ENCODE results near the gene ADAM11.

ADAM11 gene

DNA sequence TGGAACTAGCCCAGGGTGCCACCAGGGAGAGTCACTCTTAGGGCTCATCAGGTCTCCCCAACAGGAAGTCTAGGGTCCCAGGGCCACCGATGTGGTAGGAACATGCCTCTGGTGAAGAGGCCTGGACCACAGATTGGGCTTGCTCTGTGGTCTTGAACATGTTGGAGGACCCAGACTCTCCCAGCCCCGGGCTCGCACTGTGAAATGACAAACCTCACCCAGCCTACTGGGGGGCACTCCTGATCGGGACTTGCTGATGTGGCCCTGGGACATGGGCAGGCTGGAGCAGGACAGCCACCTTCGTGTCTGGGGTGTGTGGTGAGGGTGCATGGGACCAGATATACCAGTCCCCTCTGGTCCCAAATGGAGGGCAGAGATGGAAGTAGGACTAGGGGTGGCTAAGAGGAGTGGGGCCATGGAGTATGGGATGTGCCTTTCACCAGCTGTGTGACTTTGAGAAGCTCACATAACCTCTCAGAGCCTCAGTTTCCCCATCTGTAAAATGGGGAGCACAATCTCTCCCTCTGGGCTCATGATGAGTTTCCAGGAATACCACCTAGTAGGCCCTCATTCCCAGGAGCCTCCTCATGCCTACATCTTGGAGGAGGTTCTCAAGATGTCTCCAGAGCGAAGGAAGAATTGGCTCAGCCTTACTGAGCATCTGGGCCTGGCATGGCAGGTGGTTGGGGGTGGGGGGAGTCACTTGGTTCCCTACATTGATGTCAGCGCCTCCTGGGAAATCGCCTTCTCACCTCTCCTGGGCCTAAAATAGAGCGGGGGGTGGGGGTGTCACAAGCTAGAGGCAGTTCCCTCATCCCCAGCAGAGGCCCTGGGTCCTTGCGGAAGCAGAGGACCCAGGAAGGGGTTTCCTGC, 1.5 kb upstream of the ADAM11 start:
- no peak for DNase-seq (ENCODE audit: low read depth in 3 of 3)

DNA sequence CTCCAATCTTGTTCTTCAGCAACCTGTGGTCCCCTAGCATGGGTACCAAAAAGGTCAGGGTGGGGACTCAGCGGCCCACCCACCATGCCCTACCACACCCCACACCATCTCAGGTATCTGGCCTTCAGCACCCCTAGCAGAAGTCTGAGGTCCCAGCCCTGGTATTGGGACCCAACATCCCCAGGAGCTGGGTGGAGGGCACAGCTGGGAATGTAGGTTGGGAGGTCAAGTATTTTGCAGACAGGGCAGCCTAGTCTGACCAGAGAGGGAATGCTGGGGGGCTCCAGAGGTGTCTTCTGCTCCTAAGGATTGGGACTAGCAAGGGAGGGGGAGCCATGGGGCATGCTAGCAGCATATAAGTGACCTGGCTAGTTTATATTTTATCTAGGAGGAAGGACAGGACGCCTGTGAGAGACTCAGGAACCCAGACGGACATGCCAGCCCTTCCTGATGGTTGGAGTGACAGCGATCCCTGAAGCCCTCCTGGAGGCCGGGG, 822 bp upstream of the ADAM11 start:
- no peak for DNase-seq (ENCODE audit: low read depth in 3 of 3)

DNA sequence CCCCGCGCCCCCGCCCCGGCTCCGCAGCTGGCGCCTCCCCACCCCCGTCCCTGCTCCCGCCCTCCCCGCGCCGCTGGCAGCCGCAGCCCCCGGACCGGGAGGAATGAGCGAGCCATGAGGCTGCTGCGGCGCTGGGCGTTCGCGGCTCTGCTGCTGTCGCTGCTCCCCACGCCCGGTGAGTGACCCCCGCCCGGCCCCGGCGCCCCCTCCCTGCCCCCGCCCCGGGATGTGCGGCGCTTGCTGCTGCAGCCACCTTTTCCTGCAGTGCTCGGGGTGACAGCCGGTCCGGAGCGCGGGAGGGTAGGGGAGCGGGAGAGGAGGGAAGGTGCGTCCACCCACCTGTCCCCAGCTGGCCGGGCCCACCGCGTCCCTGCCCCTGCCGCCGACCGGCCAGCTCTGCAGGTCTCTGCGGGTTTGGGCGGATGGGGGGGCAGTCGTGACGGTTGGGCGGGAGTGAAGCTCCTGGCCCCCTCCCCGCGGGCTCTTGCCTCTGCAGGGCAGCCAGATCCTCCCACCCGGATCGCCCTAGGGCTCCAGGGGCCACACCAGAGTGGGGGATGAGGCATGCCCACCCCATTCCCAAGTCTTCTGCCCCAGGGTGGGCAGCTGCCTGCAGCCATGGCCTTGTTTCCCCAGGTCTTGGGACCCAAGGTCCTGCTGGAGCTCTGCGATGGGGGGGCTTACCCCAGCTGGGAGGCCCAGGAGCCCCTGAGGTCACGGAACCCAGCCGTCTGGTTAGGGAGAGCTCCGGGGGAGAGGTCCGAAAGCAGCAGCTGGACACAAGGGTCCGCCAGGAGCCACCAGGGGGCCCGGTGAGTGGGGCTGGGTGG, 513 bp downstream of the ADAM11 start:
- DNase-seq (ENCODE audit: low read depth in 3 of 3): no peak

DNA sequence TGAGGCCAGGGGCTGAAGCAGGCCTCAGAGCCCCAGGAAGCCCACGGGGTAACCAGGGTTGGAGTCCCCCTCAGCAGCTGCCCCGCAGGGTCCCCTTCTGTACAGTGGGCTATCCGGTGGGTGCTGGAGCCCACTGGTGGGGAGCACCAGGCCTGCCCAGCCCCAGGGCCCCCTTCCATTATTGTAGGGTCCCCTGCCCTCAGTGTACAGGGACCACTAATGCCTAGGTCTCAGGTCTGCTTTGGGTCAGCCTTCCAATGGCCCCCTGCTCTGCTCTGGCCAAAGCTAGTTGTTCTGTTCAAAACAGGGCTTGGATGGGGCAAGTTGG, 1.1 kb downstream of the ADAM11 start:
- no peak for DNase-seq (ENCODE audit: low read depth in 3 of 3)

DNA sequence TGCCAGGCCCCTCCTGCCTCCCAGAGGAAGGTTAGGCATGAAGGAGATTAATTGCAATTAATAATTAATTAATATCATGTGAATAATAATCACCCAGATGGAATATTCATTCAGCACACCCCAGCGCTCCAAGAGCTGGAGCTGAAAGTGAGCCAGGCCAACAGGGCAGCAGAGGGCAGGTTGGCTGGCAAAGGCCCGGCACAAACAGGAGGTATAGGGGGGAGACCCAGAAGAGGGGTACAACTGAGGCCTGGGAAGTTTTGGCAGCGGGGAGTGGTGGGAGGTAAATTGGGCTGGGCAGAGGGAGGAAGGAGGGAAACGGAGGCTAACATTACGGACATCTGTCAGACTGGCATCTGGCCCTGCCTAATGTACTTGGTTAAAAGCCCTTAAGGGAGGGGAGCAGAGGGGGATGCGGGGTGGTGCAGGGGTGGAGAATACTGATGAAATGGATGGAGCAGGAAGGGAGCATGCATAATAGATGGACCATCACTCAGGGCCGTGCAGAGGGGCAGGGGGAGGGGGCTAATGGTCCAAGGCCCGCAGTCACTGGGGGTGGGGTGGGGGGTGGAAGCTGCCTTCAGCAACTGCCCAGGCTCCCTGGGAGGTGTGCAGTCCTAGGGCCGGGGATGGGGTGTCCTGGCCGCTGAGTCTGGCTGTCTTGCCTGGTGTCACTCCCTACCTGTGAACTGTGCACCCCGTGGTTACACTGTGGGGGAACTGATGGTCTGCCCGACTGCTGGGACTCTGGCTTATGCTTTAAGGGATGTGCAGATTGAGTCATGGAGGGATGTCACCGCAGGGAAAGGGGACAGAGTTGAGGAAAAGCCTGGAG, 1.9 kb downstream of the ADAM11 start:
- no peak for DNase-seq (ENCODE audit: low read depth in 3 of 3)

DNA sequence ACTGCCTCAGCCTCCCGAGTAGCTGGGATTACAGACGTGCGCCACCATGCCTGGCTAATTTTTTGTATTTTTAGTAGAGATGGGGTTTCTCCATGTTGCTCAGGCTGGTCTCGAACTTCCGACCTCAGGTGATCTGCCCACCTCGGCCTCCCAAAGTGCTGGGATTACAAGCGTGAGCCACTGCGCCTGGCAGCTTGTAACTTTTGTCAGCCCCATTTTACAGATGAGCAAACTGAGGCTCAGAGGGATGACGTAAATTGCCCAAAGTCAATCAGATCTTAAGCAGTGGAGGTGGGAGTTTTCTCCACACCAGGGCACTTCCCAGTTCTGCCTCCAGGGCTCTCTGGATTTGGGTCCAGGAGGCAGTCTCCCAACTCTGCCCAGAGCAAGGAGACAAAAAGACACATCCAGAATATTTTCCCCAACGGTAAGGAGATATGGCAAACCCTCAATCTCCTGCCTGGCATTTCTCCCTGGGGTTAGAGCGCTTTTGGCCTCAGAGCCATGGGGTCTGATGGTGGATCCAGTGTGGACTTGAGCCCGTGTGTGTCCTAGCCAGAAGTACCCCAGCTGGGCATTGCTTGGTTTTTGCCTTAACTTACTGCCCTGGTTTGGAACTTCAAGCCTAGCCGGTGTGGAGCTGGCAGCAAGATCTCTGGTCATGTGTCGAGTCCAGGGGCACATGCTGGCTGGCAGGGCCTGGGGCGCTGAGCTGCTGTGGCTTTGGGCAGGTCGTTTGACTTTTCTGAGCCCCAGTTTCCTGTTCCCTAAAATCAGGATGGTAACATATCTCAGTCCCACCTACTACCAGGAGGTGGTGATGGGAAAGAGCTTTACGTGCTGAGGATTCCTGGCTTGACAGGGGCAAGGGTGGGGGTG, 3.4 kb downstream of the ADAM11 start:
- no peak for DNase-seq (ENCODE audit: low read depth in 3 of 3)

DNA sequence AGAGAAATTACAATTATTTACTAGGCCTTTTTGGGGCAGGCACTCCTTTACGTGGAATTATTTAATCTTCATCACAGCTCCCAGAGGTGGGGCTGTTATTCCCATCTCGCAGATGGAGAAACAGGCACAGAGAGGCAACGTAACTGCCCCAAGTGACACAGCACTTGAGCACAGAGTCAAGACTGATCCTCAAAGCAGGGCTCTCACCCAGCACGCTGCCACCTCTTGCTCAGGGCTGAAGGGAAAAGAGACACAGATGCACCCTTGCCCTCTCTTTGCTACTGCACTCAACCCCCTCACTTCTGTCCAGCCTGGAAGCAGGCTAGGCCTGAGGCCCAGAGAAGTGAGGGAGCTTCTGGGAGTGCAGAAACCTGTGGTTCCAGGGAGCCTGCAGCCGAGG, 4.4 kb downstream of the ADAM11 start:
- DNase-seq (ENCODE audit: low read depth in 3 of 3): no peak

DNA sequence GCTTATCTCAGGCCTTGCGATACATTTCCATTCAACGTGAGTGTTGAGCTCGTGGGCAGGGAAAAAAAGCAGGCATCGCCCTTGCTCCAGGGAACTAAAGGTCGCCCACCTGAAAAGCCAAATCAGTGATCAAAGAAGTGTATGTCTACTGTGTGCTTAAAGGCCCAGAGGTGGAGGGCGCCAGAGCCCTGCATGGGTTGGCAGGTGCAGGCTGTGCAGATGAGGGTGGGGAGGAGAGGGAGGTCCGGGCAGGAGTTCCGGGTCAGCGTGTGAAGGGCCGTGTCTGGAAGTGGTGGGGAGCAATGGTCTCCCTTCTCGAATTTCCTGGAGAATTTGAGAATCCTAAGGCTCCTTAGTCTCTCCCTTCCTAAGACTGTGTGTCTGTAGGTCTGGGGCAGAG, 7.2 kb downstream of the ADAM11 start:
- DNase-seq (ENCODE audit: low read depth in 3 of 3): no peak

DNA sequence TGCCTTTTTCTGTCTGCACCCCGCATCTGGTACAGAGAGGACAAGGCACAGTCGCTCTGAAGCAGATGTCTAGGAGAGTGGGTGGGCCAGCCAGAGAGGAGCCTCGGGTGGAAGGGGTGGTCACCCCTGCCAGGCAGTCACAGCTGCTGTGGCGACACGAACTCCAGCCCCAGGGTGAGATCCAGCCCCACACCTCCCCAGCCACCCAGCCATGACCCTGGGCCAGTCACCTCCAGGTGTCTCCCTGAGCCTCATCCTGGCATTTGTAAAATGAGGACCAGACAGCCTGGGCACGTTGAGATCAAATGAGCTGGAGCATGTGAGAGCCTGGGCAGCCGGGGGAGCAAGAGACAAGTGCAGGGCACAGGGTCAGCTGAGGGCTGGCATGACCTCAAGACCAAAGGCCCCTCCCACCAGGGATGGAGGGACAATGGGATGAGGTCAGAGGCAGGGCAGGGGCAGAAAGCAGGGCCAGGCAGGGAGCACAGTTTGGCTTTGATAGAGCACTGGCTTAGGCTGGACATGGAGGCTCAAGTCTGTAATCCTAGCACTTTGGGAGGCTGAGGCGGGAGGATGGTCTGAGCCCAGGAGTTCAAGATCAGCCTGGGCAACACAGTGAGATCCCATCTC, 7.7 kb downstream of the ADAM11 start:
- no peak for DNase-seq (ENCODE audit: low read depth in 3 of 3)

DNA sequence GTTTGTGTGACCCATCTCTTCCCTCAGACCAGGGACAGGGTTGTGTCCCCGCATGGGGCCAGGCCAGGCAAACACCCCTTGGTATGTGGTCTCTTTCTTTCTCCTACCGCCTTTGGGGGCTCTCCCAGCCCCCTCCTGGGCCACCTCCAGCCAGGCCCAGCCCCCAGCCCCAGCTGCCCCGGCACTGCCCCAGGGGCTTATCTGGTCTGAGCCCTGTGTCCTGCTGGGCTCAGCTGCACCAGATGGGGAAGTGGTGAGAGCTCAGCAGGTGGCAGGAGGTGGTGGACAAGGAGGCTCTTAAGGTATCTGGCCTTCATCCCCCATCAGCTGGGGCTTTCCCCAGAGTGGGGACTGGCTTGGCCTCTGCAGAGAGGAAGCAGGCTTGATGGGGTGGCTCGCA, 8.7 kb downstream of the ADAM11 start:
- no peak for DNase-seq (ENCODE audit: low read depth in 3 of 3)

DNA sequence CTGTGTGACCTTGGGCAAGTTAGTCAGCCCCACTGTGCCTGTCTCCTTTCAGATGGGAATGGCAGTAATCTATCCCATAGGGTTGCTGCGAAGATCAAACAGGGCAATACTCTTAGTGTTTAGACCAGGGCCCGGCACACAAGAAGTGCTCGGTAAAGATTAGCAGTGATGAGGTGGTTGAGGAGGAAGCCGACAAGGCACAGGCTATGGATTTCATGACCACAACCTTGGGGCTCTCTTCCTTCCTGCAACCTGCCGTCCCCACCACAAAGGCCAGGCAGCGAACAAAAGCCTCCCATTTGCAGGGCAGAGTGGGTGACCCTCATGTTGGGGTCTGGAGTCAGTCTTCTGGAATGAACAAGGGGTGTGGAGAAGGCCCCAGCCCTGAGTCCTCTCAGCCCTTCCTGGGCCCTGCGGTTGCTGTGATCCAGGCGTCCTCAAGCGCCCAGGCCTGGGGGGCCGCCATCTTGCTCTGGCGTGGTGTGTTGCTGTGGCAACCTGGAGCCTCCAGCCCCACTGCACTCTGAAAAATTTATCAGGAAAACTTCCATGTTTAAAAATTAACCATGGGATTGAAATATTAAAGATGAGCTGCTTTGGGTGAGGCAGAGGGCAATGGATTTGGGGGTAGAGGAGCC, 9.8 kb downstream of the ADAM11 start:
- no peak for DNase-seq (ENCODE audit: low read depth in 3 of 3)

DNA sequence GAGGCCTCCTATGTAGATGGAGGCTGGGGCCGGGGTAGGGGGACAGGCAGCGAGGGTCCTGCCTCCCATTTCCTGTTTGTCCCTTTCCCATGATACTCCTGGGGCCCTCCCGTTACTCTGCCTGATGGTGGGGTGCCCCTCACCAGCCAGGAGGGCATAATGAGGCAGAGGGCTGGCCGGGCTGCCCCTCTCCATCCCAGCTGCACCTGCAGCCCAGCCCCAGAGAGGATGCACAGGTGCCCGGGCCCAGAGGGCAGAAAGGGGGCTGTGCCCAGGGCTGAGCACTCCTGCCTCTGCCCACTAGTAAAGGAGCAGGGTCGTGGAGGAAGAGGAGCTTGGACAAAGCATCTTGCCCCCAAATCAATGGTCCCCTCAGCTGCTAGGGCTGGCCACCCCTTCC, 10.4 kb downstream of the ADAM11 start:
- no peak for DNase-seq (ENCODE audit: low read depth in 3 of 3)

DNA sequence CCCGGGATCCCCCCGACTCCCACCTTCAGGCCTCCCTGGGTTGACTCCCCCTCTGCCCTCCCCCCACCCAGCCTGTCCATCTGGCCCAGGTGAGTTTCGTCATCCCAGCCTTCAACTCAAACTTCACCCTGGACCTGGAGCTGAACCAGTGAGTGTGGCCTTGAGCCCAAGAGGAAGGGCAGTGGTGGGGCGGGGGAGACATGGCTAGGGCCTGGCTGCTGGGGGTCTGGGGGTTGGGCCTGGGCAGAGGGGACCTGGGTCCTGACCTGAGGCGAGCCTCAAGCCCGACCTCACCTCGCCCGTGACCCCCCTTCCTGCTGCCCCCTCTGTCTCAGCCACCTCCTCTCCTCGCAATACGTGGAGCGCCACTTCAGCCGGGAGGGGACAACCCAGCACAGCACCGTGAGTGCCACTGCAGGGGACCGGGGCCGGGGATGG, 10.9 kb downstream of the ADAM11 start:
- no peak for DNase-seq (ENCODE audit: low read depth in 3 of 3)

DNA sequence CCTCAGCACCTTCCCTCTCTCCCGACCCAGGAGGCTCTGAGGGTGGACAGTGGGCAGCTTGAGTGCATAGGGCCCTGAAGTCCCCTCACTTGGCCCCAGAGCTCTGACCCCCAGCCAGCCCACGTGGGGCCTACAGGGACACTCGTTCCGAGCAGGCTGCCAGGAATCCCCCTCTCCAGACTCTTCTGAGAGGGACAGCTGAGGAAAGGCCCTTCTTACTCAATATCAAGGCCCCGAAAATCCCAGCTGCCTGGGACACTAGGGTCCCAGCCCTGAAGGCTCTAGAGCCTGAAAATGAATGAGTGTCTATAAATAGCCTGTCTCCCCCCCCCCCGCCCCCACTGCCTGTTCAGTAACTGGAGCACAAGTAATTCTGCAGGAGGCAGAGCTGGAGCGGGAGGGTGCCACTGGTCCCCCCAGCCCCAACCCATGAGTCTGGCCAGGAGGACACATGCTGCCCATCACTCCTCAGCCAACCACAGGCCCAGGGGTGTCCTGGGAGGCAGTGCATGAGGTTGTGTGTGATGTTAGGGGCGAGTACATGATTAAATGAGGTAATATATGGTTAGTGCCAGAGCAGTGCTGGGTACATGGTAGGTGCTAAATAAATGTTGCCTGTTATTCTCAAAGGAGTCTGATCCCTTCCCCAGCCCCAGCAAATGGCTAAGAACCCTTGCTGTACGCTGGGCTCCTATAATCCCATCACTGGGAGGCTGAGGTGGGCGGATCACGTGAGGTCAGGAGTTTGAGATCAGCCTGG, 11.6 kb downstream of the ADAM11 start:
- DNase-seq (ENCODE audit: low read depth in 3 of 3): no peak

DNA sequence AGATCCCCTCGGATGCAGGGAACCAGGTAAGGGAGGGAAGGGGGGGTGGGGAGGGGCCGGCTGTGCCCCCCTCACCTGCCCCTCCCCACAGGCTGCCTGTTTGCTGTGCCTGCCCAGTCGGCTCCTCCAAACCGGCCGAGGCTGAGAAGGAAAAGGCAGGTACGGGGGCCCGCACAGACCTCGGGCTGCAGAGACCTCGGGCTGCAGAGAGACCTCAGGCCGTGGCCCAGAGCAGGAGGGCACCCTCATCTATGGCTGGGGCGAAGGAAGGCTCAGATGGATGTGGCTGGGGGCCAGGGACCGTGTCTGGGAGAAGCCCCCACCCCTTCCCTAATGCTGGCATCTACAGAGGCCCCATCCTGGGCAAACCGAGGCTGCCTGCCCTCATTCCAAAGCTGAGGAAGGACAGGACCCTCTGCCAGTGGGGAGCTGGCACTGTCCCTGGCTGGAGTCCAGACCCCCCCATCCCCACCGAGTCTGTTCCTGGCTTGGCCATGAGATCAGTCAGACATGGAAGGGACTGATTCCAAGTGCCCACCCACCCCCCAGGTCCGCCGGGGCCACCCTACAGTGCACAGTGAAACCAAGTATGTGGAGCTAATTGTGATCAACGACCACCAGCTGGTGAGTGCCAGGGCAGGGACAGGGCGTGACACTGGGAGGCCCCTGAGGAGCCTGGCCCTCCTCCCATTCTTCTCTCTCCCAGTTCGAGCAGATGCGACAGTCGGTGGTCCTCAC, 13.7 kb downstream of the ADAM11 start:
- no peak for DNase-seq (ENCODE audit: low read depth in 3 of 3)

DNA sequence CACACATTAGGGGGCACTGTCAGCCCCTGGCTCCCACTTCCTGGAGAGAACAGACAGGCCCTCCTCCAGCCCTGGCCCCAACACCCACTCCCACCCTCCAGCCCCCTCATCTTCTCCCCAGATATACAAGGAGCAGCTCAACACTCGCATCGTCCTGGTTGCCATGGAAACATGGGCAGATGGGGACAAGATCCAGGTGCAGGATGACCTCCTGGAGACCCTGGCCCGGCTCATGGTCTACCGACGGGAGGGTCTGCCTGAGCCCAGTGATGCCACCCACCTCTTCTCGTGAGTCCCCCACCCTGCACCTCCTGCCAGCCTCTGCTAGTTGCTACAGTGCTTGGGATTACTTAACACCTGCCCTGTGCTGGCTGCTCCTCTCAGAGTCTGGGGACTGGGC, 14.4 kb downstream of the ADAM11 start:
- no peak for DNase-seq (ENCODE audit: low read depth in 3 of 3)

DNA sequence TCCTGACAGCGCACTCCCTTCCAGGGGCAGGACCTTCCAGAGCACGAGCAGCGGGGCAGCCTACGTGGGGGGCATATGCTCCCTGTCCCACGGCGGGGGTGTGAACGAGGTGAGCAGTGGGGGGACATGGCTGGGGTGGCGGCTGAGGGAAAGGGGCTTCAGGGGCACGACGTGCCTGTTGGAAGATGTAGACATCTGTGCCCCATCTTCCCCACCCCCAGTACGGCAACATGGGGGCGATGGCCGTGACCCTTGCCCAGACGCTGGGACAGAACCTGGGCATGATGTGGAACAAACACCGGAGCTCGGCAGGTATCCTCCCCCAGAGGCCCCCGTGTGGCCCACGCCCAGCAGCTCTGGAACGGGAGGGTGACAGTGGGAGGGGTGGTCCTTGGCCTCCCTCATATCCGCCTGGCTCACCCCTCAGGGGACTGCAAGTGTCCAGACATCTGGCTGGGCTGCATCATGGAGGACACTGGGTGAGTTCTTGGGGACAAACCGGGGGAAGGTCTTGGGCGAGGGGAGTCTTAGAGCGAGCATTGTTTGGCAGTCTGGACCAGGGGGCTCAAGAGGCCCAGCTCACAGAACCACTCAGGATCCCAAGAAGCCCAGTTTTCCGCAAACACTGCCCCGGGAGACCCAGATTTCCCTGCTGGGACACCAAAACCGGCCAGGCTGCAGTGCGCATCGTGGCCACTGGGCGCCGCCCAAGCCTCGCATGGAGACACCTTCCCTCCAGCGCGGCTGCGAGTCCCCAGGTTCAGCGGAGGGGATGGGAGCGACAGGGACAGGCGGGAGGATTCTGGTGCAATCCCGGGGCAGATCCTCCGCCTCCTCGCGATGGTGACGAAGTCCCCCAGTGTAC, 15.7 kb downstream of the ADAM11 start:
- DNase-seq (ENCODE audit: low read depth in 3 of 3): peak; percentile 65 to 85 (median 85)
